Measurements from ENCODE around the gene POU6F2. TPM values are rescaled to one million over a fixed set of nuclear protein-coding genes. Genes with fewer than 3 reads are reported as not detected.

The POU6F2 gene
- total and polyA plus RNA-seq, 2 of the 4 experiments (the other 2 are of a cell fraction): not detected

DNA sequence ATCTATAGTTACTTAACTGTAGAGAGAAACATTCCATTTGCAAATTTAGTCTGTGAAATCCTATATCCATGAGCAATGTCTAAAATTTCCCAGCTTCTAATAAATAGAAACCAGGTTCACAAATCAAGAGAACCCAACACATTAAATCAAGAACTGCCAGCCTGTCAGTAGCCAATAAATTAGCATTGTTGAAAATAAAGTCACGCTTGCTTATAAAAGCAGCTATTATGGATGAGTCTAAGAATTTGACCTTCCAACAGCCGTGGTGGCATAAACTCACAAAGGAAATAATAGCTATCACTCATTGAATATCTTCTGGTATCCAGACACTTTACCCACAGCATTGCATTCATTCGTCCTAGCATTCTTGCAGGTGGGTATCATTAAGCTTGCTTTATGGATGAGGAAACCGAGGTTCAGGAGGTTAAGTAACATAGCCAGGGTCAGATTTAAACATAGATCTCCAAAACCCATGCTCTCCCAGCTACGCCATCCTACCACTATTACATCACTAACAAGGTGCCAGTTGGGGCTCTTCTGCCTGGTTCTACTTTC is 328.4 kb downstream of the POU6F2 start:
- H3K9me3 ChIP-seq (ENCODE audit: control insufficient read depth, insufficient read depth, low read length): no peaks in the 10 kb centered on the region
- H3K14ac ChIP-seq (replicated peaks; ENCODE audit: low read depth, low read length): no peak overlapping the region
- no peaks in the 10 kb centered on the region for H3K36me3 ChIP-seq (ENCODE audit: control insufficient read depth, insufficient read depth, low read length)
- H4K5ac ChIP-seq (ENCODE audit: low read depth, low read length): no peak overlapping the region
- no peaks in the 10 kb centered on the region for H3K4me1 ChIP-seq (ENCODE audit: control insufficient read depth, insufficient read depth, low read length)
- no peaks in the 10 kb centered on the region for H4K20me1 ChIP-seq (ENCODE audit: insufficient read depth, low read length)
- in situ Hi-C loops (cut with MboI; ENCODE audit: low sequenced_read_pairs) (no loop called here), intact Hi-C loops (cut with micrococcal nuclease) (no loop called here), dilution Hi-C loops (cut with HindIII; ENCODE audit: low sequenced_read_pairs, unreplicated experiment) (no loop called here)
- H3K23ac ChIP-seq (ENCODE audit: low read depth, low read length): no peak overlapping the region
- H3K4ac ChIP-seq (ENCODE audit: low read depth, low read length): no peak overlapping the region
- TF ChIP-seq MXI1 (IDR thresholded peaks at IDR 0.05; ENCODE audit: borderline replicate concordance, low read depth, low read length): no peak
- no peak for TF ChIP-seq FOS (IDR thresholded peaks at IDR 0.05; ENCODE audit: low read depth, low read length)
- TF ChIP-seq RAD21 (IDR thresholded peaks at IDR 0.05; ENCODE audit: low read length): no peak
- TF ChIP-seq, protein P1, sequence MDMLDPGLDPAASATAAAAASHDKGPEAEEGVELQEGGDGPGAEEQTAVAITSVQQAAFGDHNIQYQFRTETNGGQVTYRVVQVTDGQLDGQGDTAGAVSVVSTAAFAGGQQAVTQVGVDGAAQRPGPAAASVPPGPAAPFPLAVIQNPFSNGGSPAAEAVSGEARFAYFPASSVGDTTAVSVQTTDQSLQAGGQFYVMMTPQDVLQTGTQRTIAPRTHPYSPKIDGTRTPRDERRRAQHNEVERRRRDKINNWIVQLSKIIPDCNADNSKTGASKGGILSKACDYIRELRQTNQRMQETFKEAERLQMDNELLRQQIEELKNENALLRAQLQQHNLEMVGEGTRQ (IDR thresholded peaks at IDR 0.05; ENCODE audit: low read depth, low read length): no peak
- TF ChIP-seq BHLHE40 (IDR thresholded peaks at IDR 0.05; ENCODE audit: low read depth, low read length): no peak
- no peak for TF ChIP-seq CEBPB (IDR thresholded peaks at IDR 0.05; ENCODE audit: low read depth, low read length)
- TF ChIP-seq MAFK (IDR thresholded peaks at IDR 0.05; ENCODE audit: low read depth, low read length): no peak
- TF ChIP-seq POLR2A (IDR thresholded peaks at IDR 0.05; ENCODE audit: low read depth, low read length): no peak
- DNase-seq: no peak
- H2AFZ ChIP-seq (replicated peaks; ENCODE audit: low read length, poor library complexity): no peak overlapping the region
- H2AK9ac ChIP-seq (replicated peaks; ENCODE audit: low read depth, low read length, poor library complexity): no peak overlapping the region
- H2AK5ac ChIP-seq (ENCODE audit: low read depth, low read length): no peak overlapping the region
- no peak overlapping the region for H4K8ac ChIP-seq (ENCODE audit: low read depth in 2 of 2, low read length in 2 of 2)
- no peak overlapping the region for H2BK15ac ChIP-seq (ENCODE audit: low read depth, low read length)
- ChIA-PET CTCF (no interaction called here), POLR2A (ENCODE audit: unreplicated experiment) (no interaction called here)
- H3K9ac ChIP-seq (ENCODE audit: low read depth, low read length): no peak overlapping the region
- BruUV-seq (replicated peaks): no TSS peak
- H2BK5ac ChIP-seq (ENCODE audit: low read depth, low read length, poor library complexity, severe bottlenecking): no peak overlapping the region
- H2BK120ac ChIP-seq (ENCODE audit: low read depth, low read length): no peak overlapping the region
- H3K27ac ChIP-seq (ENCODE audit: insufficient read depth, low read length): no peak overlapping the region
- H3K18ac ChIP-seq (ENCODE audit: low read depth, low read length): no peak overlapping the region
- no peaks in the 10 kb centered on the region for H3K79me1 ChIP-seq (ENCODE audit: low read depth in 1 of 2, low read length in 2 of 2)
- no peaks in the 10 kb centered on the region for H3K9me1 ChIP-seq (ENCODE audit: insufficient read depth, low read length)
- H3K4me2 ChIP-seq (ENCODE audit: low read depth, low read length): no peak overlapping the region
- H3K56ac ChIP-seq (ENCODE audit: extremely low read depth, insufficient read depth, low read length): no peak overlapping the region
- no CpG with 5 or more reads among the region's 5 CpGs for WGBS, 2 experiments (ENCODE audit: extremely low coverage in 2 of 2, insufficient read length in 1 of 2)
- ATAC-seq (ENCODE audit: low read depth): no peak
- no peaks in the 10 kb centered on the region for H3K27me3 ChIP-seq (ENCODE audit: control insufficient read depth, insufficient read depth, low read length)
- H4K91ac ChIP-seq (ENCODE audit: insufficient read depth, low read depth, low read length): no peak overlapping the region
- no peak overlapping the region for H3K4me3 ChIP-seq (ENCODE audit: insufficient read depth, low read depth, low read length)
- H2BK20ac ChIP-seq (ENCODE audit: low read depth, low read length): no peak overlapping the region

Data from IMR-90 (cell line).